DMS 273 treated with DMSO at 0.1 percent for 48 hours (cell line): ENCODE measurements around the gene TBATA.

Experiments
- DNase-seq: peaks from one replicate; lab custom pipeline; 2025; lab: John Stamatoyannopoulos, UW

TBATA gene

DNA sequence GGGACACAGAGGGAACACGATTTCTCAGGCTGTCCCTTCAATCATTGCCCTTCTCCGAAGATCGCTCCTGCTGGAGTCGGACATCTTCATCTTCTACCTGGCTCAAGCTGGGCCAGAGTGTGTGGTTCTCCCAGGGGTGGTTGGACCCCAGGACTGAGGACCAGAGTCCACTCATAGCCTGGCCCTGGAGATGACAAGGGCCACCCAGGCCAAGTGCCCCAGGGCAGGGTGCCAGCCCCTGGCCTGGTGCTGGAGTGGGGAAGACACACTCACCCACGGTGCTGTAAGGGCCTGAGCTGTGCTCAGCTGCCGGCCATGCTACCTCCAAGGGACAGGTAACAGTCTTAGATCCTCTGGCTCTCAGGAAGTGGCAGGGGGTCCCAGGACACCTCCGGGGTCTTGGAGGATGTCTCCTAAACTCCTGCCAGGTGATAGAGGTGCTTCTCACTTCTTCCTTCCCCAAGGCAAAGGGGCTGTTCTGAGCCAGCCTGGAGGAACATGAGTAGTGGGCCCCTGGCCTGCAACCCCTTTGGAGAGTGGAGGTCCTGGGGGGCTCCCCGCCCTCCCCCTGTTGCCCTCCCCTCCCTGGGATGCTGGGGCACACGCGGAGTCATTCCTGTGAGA lies 23.3 kb downstream of the TBATA start:
- no peak for DNase-seq

DNA sequence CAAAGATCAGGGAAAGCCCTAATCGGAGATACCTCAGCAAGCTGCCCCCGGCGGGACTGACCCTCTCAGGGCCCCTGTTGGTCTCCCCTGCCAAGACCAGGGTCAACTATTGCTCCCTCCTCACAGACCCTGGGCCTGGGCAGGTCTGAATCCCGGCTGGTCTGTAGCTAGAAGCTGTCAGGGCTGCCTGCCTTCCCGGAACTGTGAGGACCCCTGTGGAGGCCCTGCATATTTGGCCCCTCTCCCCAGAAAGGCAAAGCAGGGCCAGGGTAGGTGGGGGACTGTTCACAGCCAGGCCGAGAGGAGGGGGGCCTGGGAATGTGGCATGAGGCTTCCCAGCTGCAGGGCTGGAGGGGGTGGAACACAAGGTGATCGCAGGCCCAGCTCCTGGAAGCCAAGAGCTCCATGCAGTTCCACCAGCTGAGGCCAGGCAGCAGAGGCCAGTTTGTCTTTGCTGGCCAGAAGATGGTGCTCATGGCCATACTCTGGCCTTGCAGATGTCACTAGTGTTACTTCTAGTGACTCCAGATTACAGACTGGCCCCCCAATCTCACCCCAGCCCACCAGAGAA lies 24.1 kb downstream of the TBATA start:
- no peak for DNase-seq

DNA sequence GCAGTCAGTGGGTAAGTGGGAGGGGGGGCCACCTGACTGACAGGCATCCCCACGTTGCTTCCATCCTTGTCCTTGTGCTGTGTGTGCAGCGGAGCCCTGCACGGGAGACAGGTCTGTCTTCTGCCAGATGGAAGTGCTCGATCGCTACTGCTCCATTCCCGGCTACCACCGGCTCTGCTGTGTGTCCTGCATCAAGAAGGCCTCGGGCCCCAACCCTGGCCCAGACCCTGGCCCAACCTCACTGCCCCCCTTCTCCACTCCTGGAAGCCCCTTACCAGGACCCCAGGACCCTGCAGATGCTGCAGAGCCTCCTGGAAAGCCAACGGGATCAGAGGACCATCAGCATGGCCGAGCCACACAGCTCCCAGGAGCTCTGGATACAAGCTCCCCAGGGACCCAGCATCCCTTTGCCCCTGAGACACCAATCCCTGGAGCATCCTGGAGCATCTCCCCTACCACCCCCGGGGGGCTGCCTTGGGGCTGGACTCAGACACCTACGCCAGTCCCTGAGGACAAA lies 24.8 kb downstream of the TBATA start:
- no peak for DNase-seq

- DNase-seq: no peak
Observed at GRCh38 chr10:70759781-70760180, 25.4 kb downstream of the TBATA start.

- peak; percentile 14 for DNase-seq
Observed at GRCh38 chr10:70758757-70759514, 26.2 kb downstream of the TBATA start.

DNA sequence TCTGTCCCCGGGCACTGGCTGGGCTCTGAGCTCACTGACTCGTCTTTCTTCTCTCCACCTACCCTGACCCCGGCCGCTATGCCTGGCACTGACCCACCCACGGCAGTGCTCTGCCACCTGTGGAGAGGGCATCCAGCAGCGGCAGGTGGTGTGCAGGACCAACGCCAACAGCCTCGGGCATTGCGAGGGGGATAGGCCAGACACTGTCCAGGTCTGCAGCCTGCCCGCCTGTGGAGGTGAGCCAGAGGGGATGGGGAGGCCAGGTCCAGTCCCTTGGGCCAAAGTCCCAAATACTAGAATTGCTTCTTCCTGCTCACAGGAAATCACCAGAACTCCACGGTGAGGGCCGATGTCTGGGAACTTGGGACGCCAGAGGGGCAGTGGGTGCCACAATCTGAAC lies 27.3 kb downstream of the TBATA start:
- DNase-seq: no peak

GRCh38 chr10:70756700-70757360 lies 28.3 kb downstream of the TBATA start:
- no peak for DNase-seq

- DNase-seq: no peak
Observed at GRCh38 chr10:70753841-70754621, 31.1 kb downstream of the TBATA start.

DNA sequence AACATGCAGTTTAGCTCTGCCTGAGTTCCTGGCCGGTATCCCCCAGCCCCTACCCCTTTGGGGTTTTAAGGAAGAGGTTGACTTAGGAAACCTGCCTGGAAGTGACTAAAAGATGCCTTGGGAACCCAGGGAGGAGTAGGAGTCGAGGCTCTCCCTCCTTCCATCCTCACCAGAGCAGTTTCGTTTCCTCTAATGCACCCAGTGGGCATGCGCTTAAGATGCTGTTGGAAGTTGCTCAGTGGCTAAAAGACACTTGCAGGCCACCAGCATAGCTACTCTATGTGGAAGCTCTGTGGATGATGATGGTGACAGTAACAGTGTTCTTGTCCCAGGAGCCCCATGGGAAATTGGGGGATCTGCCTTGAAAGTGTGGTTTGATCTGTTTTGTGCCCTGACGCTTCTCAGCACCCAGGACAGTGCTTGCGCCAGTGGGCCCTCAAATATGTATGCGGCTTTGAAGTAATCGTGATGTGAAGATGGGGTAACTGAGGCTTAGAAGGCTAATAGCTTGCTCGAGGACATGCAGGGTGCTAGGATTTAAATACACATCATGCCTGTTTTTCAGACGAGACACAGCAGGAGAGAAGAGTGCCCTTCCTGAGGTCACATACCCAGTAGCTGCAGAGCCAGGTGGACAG lies 32.0 kb downstream of the TBATA start:
- DNase-seq: no peak

DNA sequence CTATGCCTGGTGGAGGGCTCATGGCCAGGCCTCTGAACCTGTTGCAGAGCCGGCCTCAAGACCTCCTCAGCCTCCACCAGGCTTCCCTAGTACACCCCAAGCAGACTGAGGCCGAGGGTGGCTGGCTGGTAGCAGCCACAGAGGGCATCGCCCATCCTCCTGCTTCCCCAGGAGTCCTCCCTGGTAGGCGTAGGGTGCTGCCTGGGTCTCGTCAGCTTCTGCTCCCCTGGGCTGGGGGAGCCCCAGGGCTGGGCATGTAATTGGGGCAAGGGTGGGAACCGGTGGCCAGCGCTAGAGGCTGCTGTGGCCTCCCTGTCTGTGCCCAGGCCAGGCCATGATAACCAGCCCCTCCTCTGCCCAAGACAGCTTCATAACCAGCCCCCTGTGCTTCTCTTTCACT lies 32.6 kb downstream of the TBATA start:
- DNase-seq: no peak

- DNase-seq: no peak
Observed at GRCh38 chr10:70751991-70752390, 33.2 kb downstream of the TBATA start.

DNA sequence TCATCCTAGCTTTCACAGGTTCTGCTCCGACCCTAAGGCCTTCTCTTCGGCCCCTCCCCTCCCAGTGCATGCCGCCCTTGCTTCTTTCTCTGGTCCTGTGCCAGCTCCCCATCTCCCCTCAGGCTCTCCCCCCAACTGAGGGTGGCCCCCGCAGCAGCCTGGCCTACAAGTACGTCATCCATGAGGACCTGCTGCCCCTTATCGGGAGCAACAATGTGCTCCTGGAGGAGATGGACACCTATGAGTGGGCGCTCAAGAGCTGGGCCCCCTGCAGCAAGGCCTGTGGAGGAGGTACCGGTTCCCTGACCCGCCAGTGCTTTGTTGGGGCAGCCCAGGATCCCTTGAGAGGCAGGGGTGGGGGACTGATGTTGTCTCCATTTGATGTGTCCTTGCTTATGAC lies 33.8 kb downstream of the TBATA start:
- no peak for DNase-seq

- DNase-seq: no peak
Observed at GRCh38 chr10:70750156-70750703, 34.9 kb downstream of the TBATA start.

GRCh38 chr10:70749756-70750155 lies 35.4 kb downstream of the TBATA start:
- DNase-seq: no peak

DNA sequence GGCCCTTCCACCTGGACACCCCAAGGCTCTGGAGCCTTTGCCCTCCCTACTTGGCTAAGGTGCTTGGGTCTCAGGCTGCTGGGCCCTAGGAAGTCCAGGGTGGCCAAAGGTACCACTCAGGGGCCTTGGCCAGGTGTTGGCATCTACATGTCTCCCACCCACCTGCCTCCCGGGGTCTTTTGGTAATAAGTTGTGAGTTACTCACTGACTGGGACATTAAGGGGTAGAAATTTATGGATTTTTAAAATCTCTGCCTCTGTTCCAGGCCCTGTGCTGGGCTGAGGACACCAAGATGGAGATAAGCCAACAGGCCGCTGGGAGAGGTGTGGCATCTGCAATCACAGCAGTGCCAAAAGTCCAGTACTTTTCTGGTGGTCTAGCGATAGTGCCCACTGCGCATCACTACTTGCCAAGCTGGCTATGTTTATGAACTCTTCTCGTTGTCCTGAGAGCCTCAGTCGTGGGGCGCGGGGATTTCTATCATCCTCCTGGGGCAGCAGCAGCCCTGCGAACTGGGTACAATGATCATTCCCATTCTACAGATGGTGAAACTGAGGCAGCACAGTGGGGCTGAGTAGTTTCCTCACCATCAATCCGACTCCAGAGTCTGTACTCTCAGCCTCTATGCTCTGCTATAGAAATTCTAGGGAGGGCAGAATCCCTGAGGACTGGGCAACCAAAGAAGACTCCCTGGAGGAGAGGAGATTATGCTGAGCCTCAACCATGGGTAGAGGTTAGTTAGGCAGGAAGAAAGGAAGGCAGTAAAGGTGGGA lies 36.2 kb downstream of the TBATA start:
- DNase-seq: no peak

- no peak for DNase-seq
Observed at GRCh38 chr10:70748305-70748704, 36.9 kb downstream of the TBATA start.

DNA sequence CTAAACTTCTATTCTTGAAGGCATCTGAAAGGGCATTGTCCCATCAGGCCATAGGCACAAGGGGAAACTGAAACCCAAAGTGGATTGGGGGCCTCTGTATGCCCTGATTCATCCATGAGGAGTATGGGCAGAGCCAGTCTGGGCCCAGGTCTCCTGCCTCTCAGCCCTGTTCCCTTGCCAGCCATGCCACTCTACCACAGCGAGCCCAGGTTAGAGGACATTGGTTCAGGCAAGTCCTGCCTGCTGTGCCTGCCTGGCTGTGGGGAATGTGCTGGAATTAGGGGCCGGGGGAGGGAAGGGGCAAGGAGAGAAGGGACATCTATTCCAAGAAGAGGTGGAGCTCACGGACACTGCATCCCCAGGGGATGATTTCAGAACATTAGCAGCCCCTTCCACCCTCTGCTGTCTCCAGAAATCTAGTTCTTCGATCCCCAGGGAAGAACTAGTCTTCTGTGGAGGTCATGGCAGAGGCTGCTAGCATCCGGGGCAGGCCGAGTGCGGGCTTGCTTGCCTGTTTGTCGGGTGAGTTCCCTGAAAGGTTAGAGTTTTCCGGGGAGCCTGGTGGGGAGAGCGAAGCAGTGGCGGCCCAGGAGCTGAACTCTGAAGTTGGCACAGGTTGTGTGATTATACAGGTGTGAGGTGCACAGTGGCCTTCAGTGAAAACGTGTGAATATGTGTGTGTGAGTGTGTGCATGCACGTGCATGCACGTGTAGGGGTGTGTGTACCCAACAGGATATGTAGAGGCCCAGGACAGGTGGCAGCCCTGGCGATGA lies 37.8 kb downstream of the TBATA start:
- DNase-seq: no peak

DNA sequence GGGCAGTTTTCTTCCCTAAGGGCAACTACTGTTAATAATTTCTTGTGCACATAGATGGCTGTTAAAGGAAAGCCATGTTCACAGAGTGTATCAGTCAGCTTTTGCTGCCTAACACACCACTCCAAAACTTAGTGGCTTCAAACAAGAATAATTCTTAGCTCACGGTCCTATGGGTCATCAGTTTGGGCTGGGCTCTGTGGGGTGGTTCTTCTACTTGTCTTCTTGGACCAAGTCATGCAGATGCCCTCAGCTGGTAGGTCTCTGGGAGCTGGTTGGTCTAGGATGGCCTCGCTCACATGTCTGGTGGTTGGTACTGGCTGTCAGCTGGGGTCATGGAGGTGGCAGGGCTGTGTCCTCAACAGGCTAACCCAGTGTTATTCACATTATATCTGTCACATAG lies 39.6 kb downstream of the TBATA start:
- no peak for DNase-seq

DNA sequence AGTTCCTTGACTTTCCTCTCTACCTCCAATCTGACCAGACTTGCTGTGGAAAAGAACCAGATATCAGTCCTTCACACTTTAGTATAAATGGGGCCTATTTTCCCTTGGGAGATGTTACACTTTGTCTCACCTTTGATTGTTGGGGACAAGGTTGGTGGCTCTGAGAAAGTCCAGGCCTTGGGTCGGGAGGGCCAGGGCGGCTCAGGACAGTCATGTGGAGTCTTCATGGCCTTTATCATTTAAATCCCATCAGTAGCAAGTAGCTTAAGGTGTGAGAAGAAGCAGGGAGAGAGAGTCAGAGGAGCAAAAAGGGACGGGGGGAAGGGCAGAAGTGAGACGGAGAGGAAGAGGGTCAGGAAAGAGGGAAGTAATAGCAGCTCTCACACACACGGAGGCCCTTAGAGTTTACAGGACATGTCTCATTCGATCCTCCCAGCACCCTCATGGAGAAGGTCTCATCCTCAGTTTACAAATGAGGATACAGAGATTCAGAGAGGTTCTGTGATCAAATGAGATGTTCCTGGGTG lies 40.5 kb downstream of the TBATA start:
- DNase-seq: no peak
